ENCODE results near the gene GRAMD4.

GRAMD4 gene

GRCh38 chr22:46625843-46626349, 5.7 kb downstream of the GRAMD4 start:
- no peak for DNase-seq (ENCODE audit: low read depth)
- H3K4me3 ChIP-seq (ENCODE audit: low read length), result no peak overlapping the region
- TF ChIP-seq, protein P1, sequence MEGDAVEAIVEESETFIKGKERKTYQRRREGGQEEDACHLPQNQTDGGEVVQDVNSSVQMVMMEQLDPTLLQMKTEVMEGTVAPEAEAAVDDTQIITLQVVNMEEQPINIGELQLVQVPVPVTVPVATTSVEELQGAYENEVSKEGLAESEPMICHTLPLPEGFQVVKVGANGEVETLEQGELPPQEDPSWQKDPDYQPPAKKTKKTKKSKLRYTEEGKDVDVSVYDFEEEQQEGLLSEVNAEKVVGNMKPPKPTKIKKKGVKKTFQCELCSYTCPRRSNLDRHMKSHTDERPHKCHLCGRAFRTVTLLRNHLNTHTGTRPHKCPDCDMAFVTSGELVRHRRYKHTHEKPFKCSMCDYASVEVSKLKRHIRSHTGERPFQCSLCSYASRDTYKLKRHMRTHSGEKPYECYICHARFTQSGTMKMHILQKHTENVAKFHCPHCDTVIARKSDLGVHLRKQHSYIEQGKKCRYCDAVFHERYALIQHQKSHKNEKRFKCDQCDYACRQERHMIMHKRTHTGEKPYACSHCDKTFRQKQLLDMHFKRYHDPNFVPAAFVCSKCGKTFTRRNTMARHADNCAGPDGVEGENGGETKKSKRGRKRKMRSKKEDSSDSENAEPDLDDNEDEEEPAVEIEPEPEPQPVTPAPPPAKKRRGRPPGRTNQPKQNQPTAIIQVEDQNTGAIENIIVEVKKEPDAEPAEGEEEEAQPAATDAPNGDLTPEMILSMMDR (conservative IDR thresholded peaks at IDR 0.05; ENCODE audit: low read length), result no peak

DNA sequence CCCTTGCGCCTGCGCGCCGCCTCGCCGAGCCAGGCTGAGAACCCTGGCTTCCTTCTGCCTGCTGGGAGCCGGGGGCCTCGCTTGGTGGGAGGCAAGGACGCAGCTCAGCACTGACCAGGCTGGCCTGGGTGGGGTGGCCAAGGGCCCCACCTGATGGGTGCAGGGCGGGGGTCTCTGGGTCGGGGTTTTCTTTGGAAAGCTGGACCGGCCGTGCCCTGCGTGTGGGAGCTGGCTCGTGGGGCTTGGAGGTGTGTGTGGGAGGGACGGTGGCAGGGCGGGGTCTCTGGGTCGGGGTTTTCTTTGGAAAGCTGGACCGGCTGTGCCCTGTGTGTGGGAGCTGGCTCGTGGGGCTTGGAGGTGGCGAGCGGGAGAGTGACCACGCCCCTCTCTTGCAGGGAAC, 6.2 kb downstream of the GRAMD4 start:
- TF ChIP-seq, protein P1 (conservative IDR thresholded peaks at IDR 0.05; ENCODE audit: low read length), result no peak
- DNase-seq (ENCODE audit: low read depth), result no peak
- H3K4me3 ChIP-seq (ENCODE audit: low read length), result no peak overlapping the region

- TF ChIP-seq, protein P1 (conservative IDR thresholded peaks at IDR 0.05; ENCODE audit: low read length), result no peak
- H3K4me3 ChIP-seq (ENCODE audit: low read length), result no peak overlapping the region
- no peak for DNase-seq (ENCODE audit: low read depth)
Measured at GRCh38 chr22:46626911-46627805, 7.0 kb downstream of the GRAMD4 start.

- no peak overlapping the region for H3K4me3 ChIP-seq (ENCODE audit: low read length)
- DNase-seq (ENCODE audit: low read depth), result no peak
- TF ChIP-seq, protein P1 (conservative IDR thresholded peaks at IDR 0.05; ENCODE audit: low read length), result no peak
Measured at GRCh38 chr22:46627806-46628482, 7.8 kb downstream of the GRAMD4 start.

GRCh38 chr22:46628756-46629155, 8.6 kb downstream of the GRAMD4 start:
- TF ChIP-seq, protein P1 (conservative IDR thresholded peaks at IDR 0.05; ENCODE audit: low read length), result no peak
- no peak overlapping the region for H3K4me3 ChIP-seq (ENCODE audit: low read length)
- DNase-seq (ENCODE audit: low read depth), result no peak

GRCh38 chr22:46629291-46629690, 9.1 kb downstream of the GRAMD4 start:
- no peak for DNase-seq (ENCODE audit: low read depth)
- TF ChIP-seq, protein P1 (conservative IDR thresholded peaks at IDR 0.05; ENCODE audit: low read length), result no peak
- H3K4me3 ChIP-seq (ENCODE audit: low read length), result no peak overlapping the region
